Right atrium auricular region (tissue), 2 donors: Measurements from ENCODE around the gene RGS12. TPM values are rescaled to one million over a fixed set of nuclear protein-coding genes. Genes with fewer than 3 reads are reported as not detected.

Experiments used
- DNase-seq: peaks from one replicate; pipeline ENCODE4 v3.0.0-alpha.2; 2019; ENCODE audit warnings: low spot score
- H3K27ac ChIP-seq, 2 donors: fragments of 200-600 bp; sonication (generic); 1 replicate in 1 of 2; 2 replicates in 1 of 2; pipeline ENCODE4 v1.5.1; 2016 to 2019
- H3K27me3 ChIP-seq, 2 donors: fragments of 200-600 bp; sonication (generic); one replicate each; pipeline versions ENCODE4 v1.5.1 to v1.6.0; 2017 to 2019
- H3K36me3 ChIP-seq: fragments of 200-600 bp; sonication (generic); one replicate; pipeline ENCODE4 v1.5.1; 2016
- H3K4me1 ChIP-seq, 2 donors: fragments of 200-600 bp; sonication (generic); one replicate each; pipeline versions ENCODE4 v1.5.1 to v1.6.0; 2017 to 2019
- H3K4me3 ChIP-seq, 2 donors: fragments of 200-600 bp; sonication (generic); 1 replicate in 1 of 2; 2 replicates in 1 of 2; pipeline ENCODE4 v1.5.1; 2017 to 2019; ENCODE audit warnings: mild to moderate bottlenecking in 1 of 2, moderate library complexity in 1 of 2
- H3K9me3 ChIP-seq, 2 donors: fragments of 200-600 bp; sonication (generic); one replicate each; pipeline ENCODE4 v1.5.1; 2019
- CTCF ChIP-seq, 2 donors: fragments of 200-600 bp; sonication (generic); IDR thresholded peaks; one replicate each; pipeline ENCODE4 v1.5.1; 2019; ENCODE audit warnings: antibody characterized with exemption in 2 of 2
- total RNA-seq, 2 donors: library from RNA; depleted of rRNA; stranded (reverse); fragments of >200 nt; gene quantifications; one replicate each; pipeline ENCODE4 v1.1.0, GENCODE V29; 2016

The RGS12 gene
- total RNA-seq, 2 donors from 2014 or later = 7.0 to 9.9 TPM

GRCh38 chr4:3330707-3331106, 37.9 kb downstream of the RGS12 start:
- H3K27ac ChIP-seq = no peak overlapping the region
- no peak overlapping the region for H3K4me3 ChIP-seq
- DNase-seq = peak; percentile 44
- no peaks in the 10 kb centered on the region for H3K9me3 ChIP-seq
- peaks cover 0 to 4% of the 10 kb centered on the region in 2 donors for H3K4me1 ChIP-seq
- no peak for TF ChIP-seq CTCF (IDR thresholded peaks at IDR 0.05)
- H3K27me3 ChIP-seq = no peaks in the 10 kb centered on the region
- H3K36me3 ChIP-seq = no peaks in the 10 kb centered on the region

- Histone ChIP-seq H3K27ac (peak overlapping the region; percentile 14 to 47), H3K4me1 (peaks cover 0 to 4% of the 10 kb centered on the region in 2 donors), H3K4me3 (no peak overlapping the region), H3K36me3 (no peaks in the 10 kb centered on the region), H3K27me3 (no peaks in the 10 kb centered on the region), H3K9me3 (no peaks in the 10 kb centered on the region)
- no peak for TF ChIP-seq CTCF (IDR thresholded peaks at IDR 0.05)
- peak; percentile 54 for DNase-seq
Measured at GRCh38 chr4:3331511-3332394, 38.9 kb downstream of the RGS12 start.

GRCh38 chr4:3332498-3332897, 39.7 kb downstream of the RGS12 start:
- peak overlapping the region in 1 of 2 donors; percentile 14 for H3K27ac ChIP-seq
- H3K4me1 ChIP-seq = peaks cover 0 to 4% of the 10 kb centered on the region in 2 donors
- peak; percentile 36 for DNase-seq

GRCh38 chr4:3334316-3334715, 41.5 kb downstream of the RGS12 start:
- H3K36me3 ChIP-seq = no peaks in the 10 kb centered on the region
- no peak for TF ChIP-seq CTCF (IDR thresholded peaks at IDR 0.05)
- H3K9me3 ChIP-seq = no peaks in the 10 kb centered on the region
- peaks cover 0 to 4% of the 10 kb centered on the region in 2 donors for H3K4me1 ChIP-seq
- DNase-seq = no peak
- H3K4me3 ChIP-seq = no peak overlapping the region
- no peaks in the 10 kb centered on the region for H3K27me3 ChIP-seq
- no peak overlapping the region for H3K27ac ChIP-seq

More at GRCh38 chr4:3332498-3332897, 39.7 kb downstream of the RGS12 start:
- no peak for TF ChIP-seq CTCF (IDR thresholded peaks at IDR 0.05)
- Histone ChIP-seq H3K4me3 (no peak overlapping the region), H3K9me3 (no peaks in the 10 kb centered on the region), H3K27me3 (no peaks in the 10 kb centered on the region), H3K36me3 (no peaks in the 10 kb centered on the region)

DNA sequence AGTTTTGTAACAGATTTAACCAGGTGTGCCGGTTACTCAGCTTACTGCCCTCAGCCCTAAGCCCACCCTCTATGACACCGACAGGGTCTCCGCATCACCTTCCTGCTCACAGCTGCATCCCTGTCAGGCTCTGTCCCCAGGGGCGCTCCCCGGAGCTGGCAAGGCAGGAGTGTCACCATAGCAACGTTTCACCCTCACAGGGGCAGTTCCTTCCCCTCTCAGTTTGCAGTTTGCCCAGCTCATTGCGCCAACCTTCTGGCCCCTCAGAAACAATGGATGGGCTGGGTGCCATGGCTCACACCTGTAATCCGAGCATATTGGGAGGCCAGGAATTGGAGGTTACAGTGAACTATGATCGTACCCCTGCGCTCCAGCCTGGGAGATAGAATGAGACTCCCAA, 42.6 kb downstream of the RGS12 start:
- no peak for TF ChIP-seq CTCF (IDR thresholded peaks at IDR 0.05)
- Histone ChIP-seq H3K4me3 (no peak overlapping the region), H3K4me1 (peaks cover 0 to 4% of the 10 kb centered on the region in 2 donors), H3K27ac (no peak overlapping the region), H3K36me3 (no peaks in the 10 kb centered on the region), H3K27me3 (no peaks in the 10 kb centered on the region), H3K9me3 (no peaks in the 10 kb centered on the region)
- peak; percentile 11 for DNase-seq
